B cell (primary cell): ENCODE results near the gene DAPK3. TPM values are rescaled to one million over a fixed set of nuclear protein-coding genes. Genes with fewer than 3 reads are reported as not detected.
"Not testable (repeated sequence)": the region's sequence is repeated elsewhere in the genome, so short reads cannot be mapped to it uniquely, and the experiment has no call there.

Source experiments
- ATAC-seq: fragments of 200-7000 bp; cut with Tn5 transposase; one replicate; pipeline ENCODE4 v1.10.0; 2021; ENCODE audit warnings: low read depth, mild to moderate bottlenecking, moderate number of reproducible peaks, moderate library complexity
- CTCF ChIA-PET: fragments of 350-600 bp; sonication (Branson Sonifier 250); formaldehyde crosslinking; loops from one replicate; lab custom pipeline; 2021; ENCODE audit warnings: antibody characterized with exemption, inconsistent platforms; lab: Charles Lee
- POLR2A ChIA-PET: fragments of 350-600 bp; sonication (Branson Sonifier 250); formaldehyde crosslinking; loops from one replicate; lab custom pipeline; 2021; ENCODE audit warnings: antibody characterized with exemption; lab: Charles Lee
- DNase-seq: peaks from one replicate; pipeline ENCODE4 v3.0.0; 2013
- H2AFZ ChIP-seq: 2 replicates; pipeline ENCODE4 v1.6.1; 2012; ENCODE audit warnings: mild to moderate bottlenecking, low read depth, low read length; ENCODE audit not compliant: insufficient read depth, poor library complexity, severe bottlenecking
- H3K27ac ChIP-seq, 2 donors: 1 replicate in 1 of 2; 2 replicates in 1 of 2; pipeline ENCODE4 v1.5.1; 2012 to 2013; ENCODE audit warnings: low read length in 2 of 2, mild to moderate bottlenecking in 2 of 2, moderate library complexity in 1 of 2
- H3K27me3 ChIP-seq, 4 experiments: fragments of 200-600 bp in 1 of 4; sonication (generic) in 1 of 4; replicated peaks in 1 of 4; 1 replicate in 2 of 4; 2 replicates in 2 of 4; pipeline versions ENCODE4 v1.6.1 to v1.7.0; 2013 to 2016; ENCODE audit warnings: low read length in 3 of 4, mild to moderate bottlenecking in 2 of 4, mixed read lengths in 1 of 4, moderate library complexity in 1 of 4; ENCODE audit not compliant: insufficient read depth in 4 of 4, control insufficient read depth in 3 of 4; ENCODE audit errors: control extremely low read depth in 1 of 4
- H3K36me3 ChIP-seq, 2 experiments: replicated peaks in 1 of 2; 1 replicate in 1 of 2; 2 replicates in 1 of 2; pipeline versions ENCODE4 v1.6.1 to v1.7.1; 2013; ENCODE audit warnings: low read length in 1 of 2; ENCODE audit not compliant: insufficient read depth in 2 of 2, control insufficient read depth in 1 of 2; ENCODE audit errors: control extremely low read depth in 1 of 2, extremely low read depth in 1 of 2
- H3K4me1 ChIP-seq, 2 donors: fragments of 200-600 bp in 1 of 2; sonication (generic) in 1 of 2; 1 replicate in 1 of 2; 2 replicates in 1 of 2; pipeline versions ENCODE4 v1.5.1 to v1.6.1; 2013 to 2017; ENCODE audit warnings: low read length in 2 of 2; ENCODE audit not compliant: control insufficient read depth in 2 of 2, insufficient read depth in 2 of 2
- H3K4me2 ChIP-seq: replicated peaks from 2 replicates; pipeline ENCODE3; 2012; ENCODE audit warnings: mild to moderate bottlenecking, low read depth, low read length; ENCODE audit not compliant: poor library complexity, severe bottlenecking
- H3K4me3 ChIP-seq, 5 experiments: fragments of 200-600 bp in 1 of 5; sonication (generic) in 1 of 5; 1 replicate in 3 of 5; 2 replicates in 2 of 5; pipeline versions ENCODE4 v1.5.1 to v1.7.0; 2011 to 2016; ENCODE audit warnings: low read length in 4 of 5, mild to moderate bottlenecking in 4 of 5, low read depth in 2 of 5, control low read depth in 1 of 5, moderate library complexity in 1 of 5; ENCODE audit not compliant: insufficient read depth in 1 of 5; ENCODE audit errors: control extremely low read depth in 1 of 5, extremely low read depth in 1 of 5
- H3K79me2 ChIP-seq: fragments of 200-600 bp; sonication (generic); one replicate; pipeline ENCODE4 v1.6.0; 2016; ENCODE audit warnings: low read length; ENCODE audit not compliant: control insufficient read depth, insufficient read depth
- H3K9ac ChIP-seq: fragments of 200-600 bp; sonication (generic); 2 replicates; pipeline ENCODE4 v1.6.1; 2017; ENCODE audit warnings: mild to moderate bottlenecking, low read length, moderate library complexity
- H3K9me3 ChIP-seq, 3 donors: one replicate each; pipeline versions ENCODE4 v1.6.1 to v1.7.1; 2013; ENCODE audit warnings: low read length in 2 of 3; ENCODE audit not compliant: control insufficient read depth in 2 of 3, insufficient read depth in 1 of 3; ENCODE audit errors: control extremely low read depth in 1 of 3
- H4K20me1 ChIP-seq: 2 replicates; pipeline ENCODE4 v1.6.0; 2012; ENCODE audit warnings: mild to moderate bottlenecking, low read length; ENCODE audit not compliant: insufficient read depth, control insufficient read depth, poor library complexity, severe bottlenecking
- H3K27ac Mint-ChIP-seq: one replicate; pipeline ENCODE4 v1.8.0; 2021; ENCODE audit warnings: mixed read lengths
- H3K27me3 Mint-ChIP-seq: one replicate; pipeline ENCODE4 v1.8.0; 2021; ENCODE audit warnings: mixed read lengths
- H3K4me1 Mint-ChIP-seq: one replicate; pipeline ENCODE4 v1.8.0; 2021; ENCODE audit warnings: mixed read lengths
- H3K4me3 Mint-ChIP-seq: one replicate; pipeline ENCODE4 v1.8.0; 2021; ENCODE audit warnings: mixed read lengths
- H3K9me3 Mint-ChIP-seq: one replicate; pipeline ENCODE4 v1.8.0; 2022; ENCODE audit warnings: mixed read lengths; ENCODE audit not compliant: insufficient read depth
- EZH2 ChIP-seq: IDR thresholded peaks from 2 replicates; pipeline ENCODE4 v1.6.1; 2012; ENCODE audit warnings: borderline replicate concordance, low read depth, mild to moderate bottlenecking, moderate library complexity, low read length; ENCODE audit not compliant: insufficient read depth, poor library complexity, severe bottlenecking
- WGBS: methylation state at CpG from one replicate; pipeline ENCODE4 v1.1.5; 2013; ENCODE audit warnings: missing lambda C conversion rate; ENCODE audit not compliant: insufficient coverage; 5-methylcytosine and 5-hydroxymethylcytosine counted together
- intact Hi-C: fragments of 100-400 bp; cut with micrococcal nuclease; formaldehyde crosslinking; loops from one replicate; pipeline ENCODE4 v1.10.0; 2022
- polyA plus RNA-seq: library from polyadenylated mRNA; depleted of rRNA; stranded (reverse); fragments of >200 nt; gene quantifications from 2 replicates; pipeline ENCODE4 v1.2.3, GENCODE V29; 2012
- total RNA-seq, 2 donors: library from RNA; stranded (reverse); fragments of 120-200 nt in 1 of 2; gene quantifications; 1 replicate in 1 of 2; 2 replicates in 1 of 2; pipeline versions ENCODE4 v1.2.3 to v1.2.4, GENCODE V29; 2013 to 2022
- TF ChIP-seq, protein P1 (sequence below): fragments of 200-600 bp; IDR thresholded peaks from one replicate; pipeline ENCODE4 v1.8.0; 2022; ENCODE audit warnings: antibody characterized with exemption, mild to moderate bottlenecking

The DAPK3 gene
- total and polyA plus RNA-seq, 2 donors (not counting 1 experiment from before 2014, with no cell fraction given) = 32.6 to 47.4 TPM

DNA sequence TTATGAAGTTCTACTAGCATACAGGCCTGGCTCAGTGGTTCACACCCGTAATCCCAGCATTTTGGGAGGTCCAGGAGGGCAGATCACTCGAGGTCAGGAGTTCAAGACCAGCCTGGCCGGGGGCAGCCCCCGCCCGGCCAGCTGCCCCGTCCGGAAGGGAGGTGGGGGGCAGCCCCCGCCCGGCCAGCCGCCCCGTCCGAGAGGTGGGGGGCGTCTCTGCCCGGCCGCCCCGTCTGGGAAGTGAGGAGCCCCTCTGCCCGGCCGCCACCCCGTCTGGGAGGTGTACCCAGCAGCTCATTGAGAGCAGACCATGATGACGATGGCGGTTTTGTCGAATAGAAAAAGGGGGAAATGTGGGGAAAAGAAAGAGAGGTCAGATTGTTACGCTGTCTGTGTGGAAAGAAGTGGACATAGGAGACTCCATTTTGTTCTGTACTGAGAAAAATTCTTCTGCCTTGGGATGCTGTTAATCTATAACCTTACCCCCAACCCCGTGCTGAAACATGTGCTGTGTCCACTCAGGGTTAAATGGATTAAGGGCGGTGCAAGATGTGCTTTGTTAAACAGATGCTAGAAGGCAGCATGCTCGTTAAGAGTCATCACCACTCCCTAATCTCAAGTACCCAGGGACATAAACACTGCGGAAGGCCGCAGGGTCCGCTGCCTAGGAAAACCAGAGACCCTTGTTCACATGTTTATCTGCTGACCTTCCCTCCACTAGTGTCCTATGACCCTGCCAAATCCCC is 27.9 kb upstream of the DAPK3 start:
- H3K9me3 ChIP-seq, POLR2A ChIA-PET, H4K20me1 ChIP-seq, H3K36me3 ChIP-seq, DNase-seq, intact Hi-C loops, ATAC-seq, H2AFZ ChIP-seq, H3K27ac ChIP-seq, H3K9me3 Mint-ChIP-seq, H3K27me3 ChIP-seq, H3K4me1 Mint-ChIP-seq, H3K27me3 Mint-ChIP-seq, H3K4me3 ChIP-seq, H3K4me2 ChIP-seq, H3K27ac Mint-ChIP-seq, H3K4me1 ChIP-seq, H3K4me3 Mint-ChIP-seq, H3K9ac ChIP-seq, H3K79me2 ChIP-seq: not testable (repeated sequence)
- CTCF ChIA-PET = interaction anchor here (0.5 to 0.6 kb wide), 2 partner anchors 8 to 27 kb away, joined by 3 to 4 read pairs; no protein-coding TSS in a partner anchor
- WGBS = 94% methylated on average over 26 of the region's 29 CpGs

DNA sequence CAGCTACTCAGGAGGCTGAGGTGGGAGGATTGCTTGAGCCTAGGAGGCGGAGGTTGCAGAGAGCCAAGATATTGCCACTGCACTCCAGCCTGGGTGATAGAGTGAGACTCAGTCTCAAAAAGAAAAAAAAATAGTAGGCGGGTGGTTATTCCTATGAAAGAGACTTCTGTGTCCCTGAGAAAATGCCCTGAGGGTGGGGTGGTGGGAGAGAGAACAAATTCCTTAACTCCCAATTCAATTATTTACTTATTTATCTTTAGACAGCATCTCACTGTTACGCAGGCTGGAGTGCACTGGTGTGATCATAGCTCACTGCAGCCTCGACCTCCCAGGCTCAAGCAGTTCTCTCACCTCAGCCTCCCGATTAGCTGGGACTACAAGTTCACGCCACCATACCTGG is 24.7 kb upstream of the DAPK3 start:
- TF ChIP-seq EZH2 = no peak
- TF ChIP-seq, protein P1, sequence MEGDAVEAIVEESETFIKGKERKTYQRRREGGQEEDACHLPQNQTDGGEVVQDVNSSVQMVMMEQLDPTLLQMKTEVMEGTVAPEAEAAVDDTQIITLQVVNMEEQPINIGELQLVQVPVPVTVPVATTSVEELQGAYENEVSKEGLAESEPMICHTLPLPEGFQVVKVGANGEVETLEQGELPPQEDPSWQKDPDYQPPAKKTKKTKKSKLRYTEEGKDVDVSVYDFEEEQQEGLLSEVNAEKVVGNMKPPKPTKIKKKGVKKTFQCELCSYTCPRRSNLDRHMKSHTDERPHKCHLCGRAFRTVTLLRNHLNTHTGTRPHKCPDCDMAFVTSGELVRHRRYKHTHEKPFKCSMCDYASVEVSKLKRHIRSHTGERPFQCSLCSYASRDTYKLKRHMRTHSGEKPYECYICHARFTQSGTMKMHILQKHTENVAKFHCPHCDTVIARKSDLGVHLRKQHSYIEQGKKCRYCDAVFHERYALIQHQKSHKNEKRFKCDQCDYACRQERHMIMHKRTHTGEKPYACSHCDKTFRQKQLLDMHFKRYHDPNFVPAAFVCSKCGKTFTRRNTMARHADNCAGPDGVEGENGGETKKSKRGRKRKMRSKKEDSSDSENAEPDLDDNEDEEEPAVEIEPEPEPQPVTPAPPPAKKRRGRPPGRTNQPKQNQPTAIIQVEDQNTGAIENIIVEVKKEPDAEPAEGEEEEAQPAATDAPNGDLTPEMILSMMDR = no peak
- no peaks in the 10 kb centered on the region for H3K27me3 Mint-ChIP-seq
- H3K9ac ChIP-seq = no peak overlapping the region
- H3K9me3 Mint-ChIP-seq = no peaks in the 10 kb centered on the region
- H3K36me3 ChIP-seq = no peaks in the 10 kb centered on the region
- no peak overlapping the region for H3K4me3 ChIP-seq
- no peaks in the 10 kb centered on the region for H3K9me3 ChIP-seq
- no peak overlapping the region for H2AFZ ChIP-seq
- H3K4me3 Mint-ChIP-seq = no peak overlapping the region
- 94% methylated on average over 4 of the region's 6 CpGs for WGBS
- DNase-seq (no peak), ATAC-seq (no peak)
- peaks cover 7% of the 10 kb centered on the region for H3K4me1 Mint-ChIP-seq
- H3K4me1 ChIP-seq = peaks cover 3 to 7% of the 10 kb centered on the region in 2 donors
- no peak overlapping the region for H3K4me2 ChIP-seq
- no peak overlapping the region for H3K27ac Mint-ChIP-seq
- H3K27ac ChIP-seq = no peak overlapping the region
- ChIA-PET CTCF (no interaction called here), POLR2A (no interaction called here)
- no peaks in the 10 kb centered on the region for H3K27me3 ChIP-seq
- H4K20me1 ChIP-seq = no peaks in the 10 kb centered on the region
- H3K79me2 ChIP-seq = no peaks in the 10 kb centered on the region
- intact Hi-C loops = no loop called here
